HEK293T (cell line): ENCODE measurements around the gene CTNNBIP1.

Experiments
- ARNT ChIP-seq: fragments of 450-650 bp; IDR thresholded peaks from 2 replicates; pipeline ENCODE4 v1.6.1; 2017; ENCODE audit warnings: mild to moderate bottlenecking
- BHLHE40 ChIP-seq: fragments of 450-650 bp; IDR thresholded peaks from 2 replicates; pipeline ENCODE4 v1.6.1; 2016; ENCODE audit warnings: mild to moderate bottlenecking, moderate library complexity, borderline replicate concordance
- ELF4 ChIP-seq: fragments of 450-650 bp; IDR thresholded peaks from 2 replicates; pipeline ENCODE4 v1.6.1; 2017; ENCODE audit warnings: antibody characterized with exemption
- FOXA1 ChIP-seq: fragments of 450-650 bp; IDR thresholded peaks from 2 replicates; pipeline ENCODE4 v1.6.1; 2016; ENCODE audit warnings: mild to moderate bottlenecking
- FOXK2 ChIP-seq: fragments of 450-650 bp; IDR thresholded peaks from 2 replicates; pipeline ENCODE4 v1.6.1; 2016; ENCODE audit warnings: mild to moderate bottlenecking
- FOXM1 ChIP-seq: fragments of 450-650 bp; IDR thresholded peaks from 2 replicates; pipeline ENCODE4 v1.6.1; 2017; ENCODE audit warnings: mild to moderate bottlenecking, borderline replicate concordance
- HDGF ChIP-seq: fragments of 450-650 bp; IDR thresholded peaks from 2 replicates; pipeline ENCODE4 v1.6.1; 2017; ENCODE audit warnings: antibody characterized with exemption, borderline replicate concordance
- LEF1 ChIP-seq: fragments of 450-650 bp; IDR thresholded peaks from 2 replicates; pipeline ENCODE4 v1.6.1; 2017; ENCODE audit warnings: mild to moderate bottlenecking, borderline replicate concordance
- NFRKB ChIP-seq: fragments of 450-650 bp; IDR thresholded peaks from 2 replicates; pipeline ENCODE4 v1.6.1; 2016; ENCODE audit warnings: mild to moderate bottlenecking, moderate library complexity
- SP1 ChIP-seq: fragments of 450-650 bp; IDR thresholded peaks from 2 replicates; pipeline ENCODE4 v1.6.1; 2017
- SUZ12 ChIP-seq: fragments of 450-650 bp; IDR thresholded peaks from 2 replicates; pipeline ENCODE4 v1.6.1; 2016; ENCODE audit warnings: mild to moderate bottlenecking
- TARDBP ChIP-seq: fragments of 450-650 bp; IDR thresholded peaks from 2 replicates; pipeline ENCODE4 v1.6.1; 2016
- ZNF384 ChIP-seq: fragments of 450-650 bp; IDR thresholded peaks from 2 replicates; pipeline ENCODE4 v1.6.1; 2016

- TF ChIP-seq ARNT (no peak), SUZ12 (no peak), NFRKB (no peak), FOXM1 (no peak), LEF1 (no peak), HDGF (no peak), SP1 (no peak), BHLHE40 (no peak), FOXK2 (no peak), ZNF384 (no peak), TARDBP (no peak), FOXA1 (no peak), ELF4 (no peak)
Observed at GRCh38 chr1:9900142-9901043, 9.7 kb downstream of the CTNNBIP1 start.
